OCI-LY7 (cell line): ENCODE results near the gene LPP. TPM values are rescaled to one million over a fixed set of nuclear protein-coding genes. Genes with fewer than 3 reads are reported as not detected.

ENCODE experiments used
- BruUV-seq: library from RNA; stranded (reverse); fragments of 400-500 nt; replicated peaks from 2 replicates; lab custom pipeline; 2021; lab: Mats Ljungman, UMichigan
- CTCF ChIA-PET: fragments of 300-600 bp; sonication (Branson Sonifier 250); formaldehyde crosslinking; loops from one replicate; lab custom pipeline; 2022; ENCODE audit warnings: antibody characterized with exemption; ENCODE audit not compliant: unreplicated experiment; lab: Charles Lee
- POLR2A ChIA-PET: fragments of 300-600 bp; sonication (Branson Sonifier 250); formaldehyde crosslinking; loops from one replicate; lab custom pipeline; 2022; ENCODE audit warnings: antibody characterized with exemption; lab: Charles Lee
- DNase-seq: peaks from one replicate; pipeline ENCODE4 v3.0.0-alpha.2; 2015; ENCODE audit warnings: low spot score
- H2AFZ ChIP-seq: fragments of 200-600 bp; sonication (generic), shearing (Covaris generic); 2 replicates; pipeline ENCODE4 v1.6.1; 2014; ENCODE audit warnings: mild to moderate bottlenecking, antibody characterized with exemption, low read length, moderate library complexity
- H3K27ac ChIP-seq: fragments of 200-600 bp; sonication (generic); 2 replicates; pipeline ENCODE4 v1.5.1; 2014; ENCODE audit warnings: mixed run types, low read depth, mild to moderate bottlenecking, moderate library complexity, low read length, inconsistent platforms; ENCODE audit not compliant: poor library complexity, severe bottlenecking
- H3K36me3 ChIP-seq: fragments of 200-600 bp; sonication (generic); 2 replicates; pipeline ENCODE4 v1.6.1; 2014; ENCODE audit warnings: mild to moderate bottlenecking, antibody characterized with exemption, low read length, moderate library complexity, mixed read lengths; ENCODE audit not compliant: insufficient read depth
- H3K4me1 ChIP-seq: fragments of 200-600 bp; sonication (generic); 2 replicates; pipeline ENCODE4 v1.5.1; 2014; ENCODE audit warnings: mild to moderate bottlenecking, low read length; ENCODE audit not compliant: insufficient read depth, poor library complexity, severe bottlenecking
- H3K4me2 ChIP-seq: fragments of 200-600 bp; sonication (generic); 2 replicates; pipeline ENCODE4 v1.6.1; 2014; ENCODE audit warnings: mild to moderate bottlenecking, low read length
- H3K4me3 ChIP-seq: fragments of 200-600 bp; sonication (generic); 2 replicates; pipeline ENCODE4 v1.5.1; 2014; ENCODE audit warnings: mild to moderate bottlenecking, low read depth, low read length; ENCODE audit not compliant: poor library complexity, severe bottlenecking
- H3K79me2 ChIP-seq: fragments of 200-600 bp; sonication (generic); 2 replicates; pipeline ENCODE4 v1.6.1; 2016; ENCODE audit warnings: low read depth, mild to moderate bottlenecking, low read length, moderate library complexity, mixed read lengths; ENCODE audit not compliant: insufficient read depth
- H3K9me2 ChIP-seq: fragments of 200-600 bp; sonication (generic); 2 replicates; pipeline ENCODE4 v1.6.1; 2016; ENCODE audit warnings: mild to moderate bottlenecking, low read length, mixed read lengths; ENCODE audit not compliant: insufficient read depth
- H3K9me3 ChIP-seq: fragments of 200-600 bp; sonication (generic); 2 replicates; pipeline ENCODE4 v1.6.1; 2014; ENCODE audit warnings: mild to moderate bottlenecking, mixed run types, low read length, mixed read lengths
- H4K20me1 ChIP-seq: fragments of 200-600 bp; sonication (generic); 2 replicates; pipeline ENCODE4 v1.6.1; 2014; ENCODE audit warnings: mild to moderate bottlenecking, antibody characterized with exemption, low read length, moderate library complexity, mixed read lengths; ENCODE audit not compliant: insufficient read depth
- EZH2phosphoT487 ChIP-seq: fragments of 200-600 bp; sonication (generic); IDR thresholded peaks from 2 replicates; pipeline ENCODE4 v1.6.1; 2018; ENCODE audit warnings: low read depth, borderline replicate concordance, mild to moderate bottlenecking, mixed run types, antibody characterized with exemption, low read length, moderate library complexity, mixed read lengths
- intact Hi-C: fragments of 100-400 bp; cut with micrococcal nuclease; formaldehyde crosslinking; loops from one replicate; pipeline ENCODE4 v1.10.0; 2022; ENCODE audit not compliant: unreplicated experiment
- total RNA-seq, 2 experiments: library from RNA; depleted of rRNA in 1 of 2; stranded (reverse); fragments of >200 nt in 1 of 2; shearing (Covaris generic) in 1 of 2; gene quantifications; 2 replicates each; pipeline ENCODE4 v1.2.3, GENCODE V29; 2014 to 2022
- TF ChIP-seq, protein P1 (sequence below): fragments of 200-600 bp; sonication (generic); conservative IDR thresholded peaks from 2 replicates; pipeline ENCODE4 v1.5.1; 2014; ENCODE audit warnings: mild to moderate bottlenecking, antibody characterized with exemption, low read length, moderate library complexity, mixed read lengths

LPP gene
- total RNA-seq, 2 experiments from 2014 or later: 10.9 to 119 TPM

DNA sequence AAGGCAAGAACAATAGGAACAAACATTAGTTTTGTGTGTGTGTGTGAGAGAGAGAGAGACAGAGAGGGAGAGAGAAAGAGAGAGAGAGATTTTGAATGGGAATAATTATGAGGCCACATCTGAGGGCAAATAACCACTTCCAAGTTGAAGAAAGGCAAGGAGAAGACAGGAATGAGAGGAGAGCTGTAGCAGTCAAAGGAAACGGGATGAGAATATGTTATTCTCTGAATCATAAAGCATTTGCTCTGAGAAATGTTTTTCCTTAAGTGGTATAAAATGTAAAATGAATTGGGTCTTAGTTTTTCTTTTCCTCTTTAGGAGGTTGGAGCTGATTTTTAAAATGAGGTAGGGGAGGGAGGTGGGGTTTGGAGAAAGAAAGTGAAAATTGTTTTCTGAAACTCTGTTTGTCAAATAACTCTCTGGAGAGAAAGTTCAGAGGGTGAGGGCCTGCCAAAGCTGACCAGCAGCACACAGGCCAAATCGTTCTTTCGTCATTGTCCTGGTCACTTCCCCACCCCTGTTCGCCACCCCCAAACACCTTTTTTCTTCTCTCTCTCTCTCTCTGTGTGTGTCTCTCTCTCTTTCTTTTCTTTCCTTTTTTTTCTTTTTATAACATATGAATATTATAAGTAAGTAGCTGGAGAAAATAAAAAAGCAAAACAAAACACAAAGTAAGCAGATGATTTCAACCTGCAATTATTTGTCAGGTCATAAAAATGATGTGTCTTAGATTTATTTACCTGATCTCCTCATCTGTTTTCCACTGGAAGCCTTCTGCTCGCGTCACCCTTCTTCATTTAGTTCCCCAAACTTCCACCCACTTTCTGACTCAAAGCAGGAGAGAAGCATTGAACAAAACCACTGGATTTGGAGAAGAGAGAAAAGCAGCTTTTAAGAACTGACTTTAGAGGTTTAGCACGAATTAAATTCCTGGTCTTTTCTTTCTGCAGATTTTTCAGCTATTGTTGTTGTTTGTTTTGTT, 110.6 kb downstream of the LPP start:
- H3K27ac ChIP-seq: no peak overlapping the region
- no peak overlapping the region for H3K4me3 ChIP-seq
- no peak for TF ChIP-seq EZH2phosphoT487
- TF ChIP-seq, protein P1, sequence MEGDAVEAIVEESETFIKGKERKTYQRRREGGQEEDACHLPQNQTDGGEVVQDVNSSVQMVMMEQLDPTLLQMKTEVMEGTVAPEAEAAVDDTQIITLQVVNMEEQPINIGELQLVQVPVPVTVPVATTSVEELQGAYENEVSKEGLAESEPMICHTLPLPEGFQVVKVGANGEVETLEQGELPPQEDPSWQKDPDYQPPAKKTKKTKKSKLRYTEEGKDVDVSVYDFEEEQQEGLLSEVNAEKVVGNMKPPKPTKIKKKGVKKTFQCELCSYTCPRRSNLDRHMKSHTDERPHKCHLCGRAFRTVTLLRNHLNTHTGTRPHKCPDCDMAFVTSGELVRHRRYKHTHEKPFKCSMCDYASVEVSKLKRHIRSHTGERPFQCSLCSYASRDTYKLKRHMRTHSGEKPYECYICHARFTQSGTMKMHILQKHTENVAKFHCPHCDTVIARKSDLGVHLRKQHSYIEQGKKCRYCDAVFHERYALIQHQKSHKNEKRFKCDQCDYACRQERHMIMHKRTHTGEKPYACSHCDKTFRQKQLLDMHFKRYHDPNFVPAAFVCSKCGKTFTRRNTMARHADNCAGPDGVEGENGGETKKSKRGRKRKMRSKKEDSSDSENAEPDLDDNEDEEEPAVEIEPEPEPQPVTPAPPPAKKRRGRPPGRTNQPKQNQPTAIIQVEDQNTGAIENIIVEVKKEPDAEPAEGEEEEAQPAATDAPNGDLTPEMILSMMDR: no peak
- H4K20me1 ChIP-seq: no peaks in the 10 kb centered on the region
- H3K36me3 ChIP-seq: peaks cover 1% of the 10 kb centered on the region; the same call in 1 of the 2 replicates
- BruUV-seq: no TSS peak
- no peak overlapping the region for H2AFZ ChIP-seq
- H3K9me2 ChIP-seq: no peaks in the 10 kb centered on the region
- POLR2A ChIA-PET: interaction anchor here (0.5 to 3.2 kb wide), 7 partner anchors 9 to 763 kb away, joined by 3 to 22 read pairs (median 4); no protein-coding TSS in a partner anchor
- intact Hi-C loops: no loop called here
- peaks cover 8% of the 10 kb centered on the region for H3K4me1 ChIP-seq
- DNase-seq: no peak
- CTCF ChIA-PET: interaction anchor here (0.5 to 0.6 kb wide), 2 partner anchors 20 to 152 kb away, joined by 3 read pairs; no protein-coding TSS in a partner anchor
- H3K79me2 ChIP-seq: no peaks in the 10 kb centered on the region
- H3K9me3 ChIP-seq: no peaks in the 10 kb centered on the region
- no peak overlapping the region for H3K4me2 ChIP-seq

DNA sequence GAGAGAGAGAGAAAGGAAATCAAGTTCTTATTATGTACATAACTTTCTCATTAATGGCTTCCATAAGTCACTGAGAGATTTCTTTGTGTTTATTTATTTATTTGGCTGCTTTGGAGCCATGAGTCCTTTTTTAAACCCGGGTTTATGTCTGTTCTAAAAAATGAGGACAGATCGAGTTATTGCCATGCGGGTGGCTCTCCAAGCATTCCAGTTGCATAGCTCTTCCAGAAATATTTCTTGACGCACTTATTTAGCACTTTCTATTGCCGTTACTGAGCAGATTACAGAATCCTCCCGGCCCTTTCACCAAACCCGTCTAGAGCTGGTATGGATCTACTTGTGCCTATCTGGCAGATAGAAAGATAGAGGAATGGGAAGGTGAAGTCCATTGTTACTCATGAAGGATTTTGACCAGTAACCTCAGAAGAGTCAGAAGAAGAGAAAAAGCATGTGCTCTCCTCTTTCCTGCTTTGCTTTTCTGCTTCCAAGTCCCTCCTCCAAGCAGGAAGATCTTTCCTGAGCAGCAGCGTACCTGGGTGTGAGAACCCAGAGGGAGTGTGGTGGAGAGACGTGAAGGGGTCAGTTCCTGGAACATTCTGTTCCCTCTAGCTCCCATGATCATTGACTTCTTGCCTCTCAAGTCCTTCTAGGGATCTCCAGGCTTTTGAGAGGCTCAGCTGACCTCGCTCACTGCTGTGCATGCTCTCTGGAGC, 112.8 kb downstream of the LPP start:
- TF ChIP-seq EZH2phosphoT487: no peak
- TF ChIP-seq, protein P1: no peak
- ChIA-PET POLR2A (interaction anchor here (0.8 kb wide), 1 partner anchor 11 kb away, joined by 3 read pairs; no protein-coding TSS in a partner anchor), CTCF (no interaction called here)
- Histone ChIP-seq H3K79me2 (no peaks in the 10 kb centered on the region), H3K36me3 (no peaks in the 10 kb centered on the region), H3K27ac (no peak overlapping the region), H2AFZ (no peak overlapping the region), H3K4me2 (no peak overlapping the region), H4K20me1 (no peaks in the 10 kb centered on the region), H3K4me3 (no peak overlapping the region), H3K9me3 (no peaks in the 10 kb centered on the region), H3K9me2 (no peaks in the 10 kb centered on the region), H3K4me1 (peaks cover 25% of the 10 kb centered on the region)
- DNase-seq: no peak
- intact Hi-C loops: no loop called here
- no TSS peak for BruUV-seq
